CD8-positive, alpha-beta memory T cell (primary cell): Measurements from ENCODE around the gene STYK1. TPM values are rescaled to one million over a fixed set of nuclear protein-coding genes. Genes with fewer than 3 reads are reported as not detected.
A peak's percentile ranks its signal among the peaks of the same experiment; 100 is the strongest.

ENCODE experiments used
- CTCF ChIA-PET: fragments of 350-600 bp; sonication (Branson Sonifier 250); formaldehyde crosslinking; loops from one replicate; lab custom pipeline; 2021; ENCODE audit warnings: antibody characterized with exemption; lab: Charles Lee
- POLR2A ChIA-PET: fragments of 350-600 bp; sonication (Branson Sonifier 250); formaldehyde crosslinking; loops from one replicate; lab custom pipeline; 2021; ENCODE audit warnings: antibody characterized with exemption; lab: Charles Lee
- DNase-seq, 5 donors: peaks; one replicate each; pipeline versions ENCODE4 v3.0.0 to v3.0.0-alpha.2; 2020 to 2022; ENCODE audit warnings: mixed read lengths in 1 of 5
- H3K27ac ChIP-seq: one replicate; pipeline ENCODE4 v1.7.0; 2013; ENCODE audit warnings: low read depth, mild to moderate bottlenecking, low read length, moderate library complexity
- H3K27me3 ChIP-seq: 2 replicates; pipeline ENCODE4 v1.7.0; 2013; ENCODE audit warnings: low read length, mild to moderate bottlenecking; ENCODE audit not compliant: insufficient read depth, poor library complexity, severe bottlenecking
- H3K36me3 ChIP-seq: 2 replicates; pipeline ENCODE4 v1.7.0; 2013; ENCODE audit warnings: mild to moderate bottlenecking, low read length, moderate library complexity; ENCODE audit not compliant: insufficient read depth
- H3K4me1 ChIP-seq: 2 replicates; pipeline ENCODE4 v1.7.0; 2013; ENCODE audit warnings: mild to moderate bottlenecking, low read length, moderate library complexity; ENCODE audit not compliant: insufficient read depth
- H3K4me3 ChIP-seq: 2 replicates; pipeline ENCODE4 v1.7.0; 2013; ENCODE audit warnings: mild to moderate bottlenecking, low read length
- H3K9me3 ChIP-seq: 2 replicates; pipeline ENCODE4 v1.7.0; 2013; ENCODE audit warnings: mild to moderate bottlenecking, low read length
- H3K27ac Mint-ChIP-seq, 8 donors: one replicate each; pipeline ENCODE4 v1.8.0; 2020 to 2021; ENCODE audit warnings: mixed read lengths in 8 of 8, mild to moderate bottlenecking in 6 of 8, inconsistent platforms in 3 of 8, moderate library complexity in 3 of 8
- H3K27me3 Mint-ChIP-seq, 2 donors: one replicate each; pipeline ENCODE4 v1.8.0; 2020 to 2021; ENCODE audit warnings: mixed read lengths in 2 of 2, mild to moderate bottlenecking in 1 of 2, moderate library complexity in 1 of 2
- H3K36me3 Mint-ChIP-seq, 3 donors: one replicate each; pipeline ENCODE4 v1.8.0; 2020 to 2021; ENCODE audit warnings: mixed read lengths in 3 of 3, inconsistent platforms in 1 of 3, mild to moderate bottlenecking in 1 of 3
- H3K4me1 Mint-ChIP-seq, 3 donors: one replicate each; pipeline ENCODE4 v1.8.0; 2020 to 2021; ENCODE audit warnings: mixed read lengths in 3 of 3, inconsistent platforms in 1 of 3, mild to moderate bottlenecking in 1 of 3
- H3K4me3 Mint-ChIP-seq, 7 donors: one replicate each; pipeline ENCODE4 v1.8.0; 2020 to 2021; ENCODE audit warnings: mixed read lengths in 7 of 7, mild to moderate bottlenecking in 6 of 7, moderate library complexity in 4 of 7, inconsistent platforms in 2 of 7
- H3K9me3 Mint-ChIP-seq, 5 donors: one replicate each; pipeline ENCODE4 v1.8.0; 2020 to 2022; ENCODE audit warnings: mixed read lengths in 5 of 5, mild to moderate bottlenecking in 3 of 5, moderate library complexity in 2 of 5, inconsistent platforms in 1 of 5
- polyA plus RNA-seq: library from polyadenylated mRNA; unstranded; fragments of 300-500 nt; fragmentation: Illumina TruSeq; gene quantifications from one replicate; pipeline ENCODE4 v1.2.3, GENCODE V29; 2021
- total RNA-seq, 2 experiments: library from RNA; stranded (reverse); gene quantifications; one replicate each; pipeline ENCODE4 v1.2.3, GENCODE V29; 2021

STYK1 gene
- total and polyA plus RNA-seq, 3 experiments from 2014 or later = 2.0 to 2.1 (median 2.1) TPM

GRCh38 chr12:10718279-10718821 is 44.5 kb upstream of the STYK1 start:
- CTCF ChIA-PET = interaction anchor here (0.9 to 1.1 kb wide), 2 partner anchors 32 to 105 kb away, joined by 3 to 5 read pairs; no protein-coding TSS in a partner anchor
- no peaks in the 10 kb centered on the region for H3K27me3 ChIP-seq
- H3K4me3 ChIP-seq = no peak overlapping the region
- no peak overlapping the region for H3K27ac ChIP-seq
- no peaks in the 10 kb centered on the region for H3K36me3 ChIP-seq
- H3K27ac Mint-ChIP-seq = peak overlapping the region in 2 of 8 donors; percentile 17 to 25
- peaks cover 26 to 53% (median 47%) of the 10 kb centered on the region in 3 donors for H3K4me1 Mint-ChIP-seq
- H3K9me3 ChIP-seq = no peaks in the 10 kb centered on the region
- peaks cover 0 to 34% (median 0%) of the 10 kb centered on the region in 3 donors for H3K36me3 Mint-ChIP-seq
- DNase-seq = no peak
- peaks cover 18% of the 10 kb centered on the region for H3K4me1 ChIP-seq
- no peak overlapping the region for H3K4me3 Mint-ChIP-seq
- H3K9me3 Mint-ChIP-seq = no peaks in the 10 kb centered on the region
- peaks cover under 1 to 8% of the 10 kb centered on the region in 2 donors for H3K27me3 Mint-ChIP-seq
- POLR2A ChIA-PET = no interaction called here

- no peak for DNase-seq
- Mint-ChIP-seq H3K9me3 (no peaks in the 10 kb centered on the region), H3K4me1 (peaks cover 25 to 52% (median 45%) of the 10 kb centered on the region in 3 donors), H3K27me3 (peaks cover 0 to 7% of the 10 kb centered on the region in 2 donors), H3K27ac (no peak overlapping the region), H3K36me3 (peaks cover 0 to 42% (median 3%) of the 10 kb centered on the region in 3 donors), H3K4me3 (no peak overlapping the region)
- Histone ChIP-seq H3K27ac (no peak overlapping the region), H3K9me3 (no peaks in the 10 kb centered on the region), H3K4me3 (no peak overlapping the region), H3K27me3 (no peaks in the 10 kb centered on the region), H3K4me1 (peaks cover 18% of the 10 kb centered on the region), H3K36me3 (no peaks in the 10 kb centered on the region)
- ChIA-PET POLR2A (no interaction called here), CTCF (interaction anchor here (0.6 kb wide), 1 partner anchor 43 kb away, joined by 3 read pairs; no protein-coding TSS in a partner anchor)
Observed at GRCh38 chr12:10717410-10717809, 43.6 kb upstream of the STYK1 start.

GRCh38 chr12:10716704-10717315 is 43.0 kb upstream of the STYK1 start:
- Histone ChIP-seq H3K9me3 (no peaks in the 10 kb centered on the region), H3K36me3 (no peaks in the 10 kb centered on the region), H3K27ac (no peak overlapping the region), H3K27me3 (no peaks in the 10 kb centered on the region), H3K4me1 (peaks cover 18% of the 10 kb centered on the region), H3K4me3 (no peak overlapping the region)
- CTCF ChIA-PET = no interaction called here
- Mint-ChIP-seq H3K36me3 (peaks cover 0 to 42% (median 3%) of the 10 kb centered on the region in 3 donors), H3K27me3 (peaks cover 0 to 2% of the 10 kb centered on the region in 2 donors), H3K4me3 (no peak overlapping the region), H3K27ac (peak overlapping the region in 1 of 8 donors; percentile 9), H3K4me1 (peaks cover 19 to 46% (median 39%) of the 10 kb centered on the region in 3 donors), H3K9me3 (no peaks in the 10 kb centered on the region)
- no peak for DNase-seq
- POLR2A ChIA-PET = no interaction called here

- ChIA-PET POLR2A (no interaction called here), CTCF (no interaction called here)
- Histone ChIP-seq H3K27me3 (no peaks in the 10 kb centered on the region), H3K36me3 (no peaks in the 10 kb centered on the region), H3K27ac (no peak overlapping the region), H3K4me1 (peaks cover 14% of the 10 kb centered on the region), H3K9me3 (no peaks in the 10 kb centered on the region), H3K4me3 (no peak overlapping the region)
- H3K4me1 Mint-ChIP-seq = peaks cover 16 to 41% (median 34%) of the 10 kb centered on the region in 3 donors
- peak overlapping the region in 1 of 8 donors; percentile 9 for H3K27ac Mint-ChIP-seq
- DNase-seq = no peak
- no peak overlapping the region for H3K4me3 Mint-ChIP-seq
- H3K27me3 Mint-ChIP-seq = no peaks in the 10 kb centered on the region
- peaks cover 0 to 45% (median 3%) of the 10 kb centered on the region in 3 donors for H3K36me3 Mint-ChIP-seq
- H3K9me3 Mint-ChIP-seq = no peaks in the 10 kb centered on the region
Observed at GRCh38 chr12:10716277-10716676, 42.4 kb upstream of the STYK1 start.

GRCh38 chr12:10715491-10715890 is 41.6 kb upstream of the STYK1 start:
- H3K27me3 ChIP-seq = no peaks in the 10 kb centered on the region
- peaks cover 9% of the 10 kb centered on the region for H3K4me1 ChIP-seq
- ChIA-PET POLR2A (interaction anchor here (0.6 kb wide), 1 partner anchor 1995 kb away, joined by 3 read pairs; no protein-coding TSS in a partner anchor), CTCF (no interaction called here)
- H3K27ac ChIP-seq = no peak overlapping the region
- Mint-ChIP-seq H3K27ac (peak overlapping the region in 2 of 8 donors; percentile 2 to 12), H3K36me3 (peaks cover 0 to 47% (median 3%) of the 10 kb centered on the region in 3 donors), H3K27me3 (no peaks in the 10 kb centered on the region), H3K4me3 (peak overlapping the region in 4 of 7 donors; percentile 1 to 6 (median 4)), H3K4me1 (peaks cover 14 to 33% (median 28%) of the 10 kb centered on the region in 3 donors), H3K9me3 (no peaks in the 10 kb centered on the region)
- no peaks in the 10 kb centered on the region for H3K9me3 ChIP-seq
- H3K36me3 ChIP-seq = no peaks in the 10 kb centered on the region
- H3K4me3 ChIP-seq = no peak overlapping the region
- peak in 2 of 5 donors; percentile 54 to 62 for DNase-seq

GRCh38 chr12:10709808-10710207 is 36.0 kb upstream of the STYK1 start:
- ChIA-PET CTCF (no interaction called here), POLR2A (no interaction called here)
- no peak for DNase-seq

GRCh38 chr12:10708862-10709261 is 35.0 kb upstream of the STYK1 start:
- Mint-ChIP-seq H3K4me1 (peaks cover 0 to 4% (median 0%) of the 10 kb centered on the region in 3 donors), H3K27me3 (no peaks in the 10 kb centered on the region), H3K9me3 (no peaks in the 10 kb centered on the region), H3K4me3 (no peak overlapping the region), H3K27ac (no peak overlapping the region), H3K36me3 (peaks cover 7 to 75% (median 14%) of the 10 kb centered on the region in 3 donors)
- DNase-seq = no peak
- no peaks in the 10 kb centered on the region for H3K9me3 ChIP-seq
- ChIA-PET POLR2A (no interaction called here), CTCF (interaction anchor here (0.9 kb wide), 1 partner anchor 18 kb away, joined by 4 read pairs; no protein-coding TSS in a partner anchor)
- H3K36me3 ChIP-seq = no peaks in the 10 kb centered on the region
- no peaks in the 10 kb centered on the region for H3K27me3 ChIP-seq
- H3K4me1 ChIP-seq = no peaks in the 10 kb centered on the region
- no peak overlapping the region for H3K4me3 ChIP-seq
- H3K27ac ChIP-seq = no peak overlapping the region

More at GRCh38 chr12:10709808-10710207, 36.0 kb upstream of the STYK1 start:
- Mint-ChIP-seq H3K36me3 (peaks cover 7 to 72% (median 11%) of the 10 kb centered on the region in 3 donors), H3K9me3 (no peaks in the 10 kb centered on the region), H3K27me3 (no peaks in the 10 kb centered on the region), H3K4me3 (no peak overlapping the region), H3K27ac (no peak overlapping the region), H3K4me1 (peaks cover 0 to 5% (median 0%) of the 10 kb centered on the region in 3 donors)
- Histone ChIP-seq H3K4me3 (no peak overlapping the region), H3K27me3 (no peaks in the 10 kb centered on the region), H3K9me3 (no peaks in the 10 kb centered on the region), H3K27ac (no peak overlapping the region), H3K4me1 (no peaks in the 10 kb centered on the region), H3K36me3 (no peaks in the 10 kb centered on the region)

- no peaks in the 10 kb centered on the region for H3K27me3 Mint-ChIP-seq
- Histone ChIP-seq H3K9me3 (no peaks in the 10 kb centered on the region), H3K4me1 (peaks cover 4% of the 10 kb centered on the region), H3K4me3 (no peak overlapping the region), H3K27me3 (no peaks in the 10 kb centered on the region), H3K27ac (no peak overlapping the region), H3K36me3 (no peaks in the 10 kb centered on the region)
- H3K36me3 Mint-ChIP-seq = peaks cover 7 to 74% (median 10%) of the 10 kb centered on the region in 3 donors
- peak overlapping the region in 1 of 7 donors; percentile 23 for H3K4me3 Mint-ChIP-seq
- no peaks in the 10 kb centered on the region for H3K9me3 Mint-ChIP-seq
- ChIA-PET CTCF (no interaction called here), POLR2A (no interaction called here)
- H3K4me1 Mint-ChIP-seq = peaks cover 11 to 13% (median 13%) of the 10 kb centered on the region in 3 donors
- DNase-seq = no peak
- H3K27ac Mint-ChIP-seq = no peak overlapping the region
Observed at GRCh38 chr12:10705655-10706054, 31.8 kb upstream of the STYK1 start.
